Heart left ventricle (tissue), 13 donors: Measurements from ENCODE around the gene SPRY4.

Source experiments
- POLR2A ChIP-seq, 2 donors: fragments of 450-650 bp; IDR thresholded peaks; one replicate each; pipeline ENCODE4 v1.6.1; 2017; ENCODE audit warnings: antibody characterized with exemption in 2 of 2, mild to moderate bottlenecking in 2 of 2, moderate library complexity in 2 of 2
- TF ChIP-seq, protein P1 (sequence below), 12 donors: fragments of 200-600 bp; sonication (generic) in 4 of 12; IDR thresholded peaks; one replicate each; pipeline versions ENCODE4 v1.5.0 to v1.8.0; 2018 to 2022; ENCODE audit warnings: antibody characterized with exemption in 12 of 12, mild to moderate bottlenecking in 5 of 12
- donor health status: ischemic (EF 13 %, LVEDD 7.1; RV severe dilation, severe dysfunction).
- donor health status: DM: no; HTN: yes; CAD: no.
- donor health status: DM: no; HTN: no; CAD: no.
- donor health status: ischemic (EF 25% LVEDD 6.9; RV normal size, moderate dysfunction).
- donor health status: ischemic (EF 25% LVEDD 5.7; RV mildly dilated, moderate dysfunction).
- donor health status: ischemic (EF 35%, LVEDD 5.7; RV mildly dilated, moderate dysfunction).
- donor health status: nonischemic (EF 11% LVEDD 7.7; RV severe dilation, severe dysfunction).
- donor health status: DM: yes; HTN: yes; CAD: no.
- donor health status: PGD.
- donor health status: ischemic (EF 29% LVEDD 5.4; RV normal size, mild dysfunction).
- donor health status: nonischemic (EF 23%, LVEDD 6.1; RV moderate dilation, normal function).

DNA sequence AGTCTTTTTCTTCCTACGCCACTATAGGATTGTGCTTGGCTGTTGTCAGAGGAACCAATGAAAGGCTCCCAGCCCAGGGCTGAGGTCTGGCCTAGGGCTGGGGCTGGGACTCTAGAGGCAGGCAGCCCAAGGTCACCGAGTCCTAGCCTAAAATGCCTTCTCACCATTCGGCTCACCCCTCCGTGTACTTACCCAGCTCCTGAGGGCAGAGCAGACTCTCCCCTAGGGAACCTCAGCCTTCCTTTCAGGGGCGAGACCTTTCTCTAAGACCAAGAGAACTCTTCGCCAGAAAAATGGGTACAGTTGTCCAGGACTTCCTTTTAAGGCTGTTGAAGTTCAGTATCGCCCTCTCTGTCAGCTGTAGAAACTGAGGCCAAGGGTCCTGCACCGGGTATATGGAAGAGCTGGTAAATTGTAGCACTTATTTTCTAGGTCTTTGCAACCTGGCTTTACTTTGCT lies 1.7 kb upstream of the SPRY4 start:
- TF ChIP-seq, protein P1, sequence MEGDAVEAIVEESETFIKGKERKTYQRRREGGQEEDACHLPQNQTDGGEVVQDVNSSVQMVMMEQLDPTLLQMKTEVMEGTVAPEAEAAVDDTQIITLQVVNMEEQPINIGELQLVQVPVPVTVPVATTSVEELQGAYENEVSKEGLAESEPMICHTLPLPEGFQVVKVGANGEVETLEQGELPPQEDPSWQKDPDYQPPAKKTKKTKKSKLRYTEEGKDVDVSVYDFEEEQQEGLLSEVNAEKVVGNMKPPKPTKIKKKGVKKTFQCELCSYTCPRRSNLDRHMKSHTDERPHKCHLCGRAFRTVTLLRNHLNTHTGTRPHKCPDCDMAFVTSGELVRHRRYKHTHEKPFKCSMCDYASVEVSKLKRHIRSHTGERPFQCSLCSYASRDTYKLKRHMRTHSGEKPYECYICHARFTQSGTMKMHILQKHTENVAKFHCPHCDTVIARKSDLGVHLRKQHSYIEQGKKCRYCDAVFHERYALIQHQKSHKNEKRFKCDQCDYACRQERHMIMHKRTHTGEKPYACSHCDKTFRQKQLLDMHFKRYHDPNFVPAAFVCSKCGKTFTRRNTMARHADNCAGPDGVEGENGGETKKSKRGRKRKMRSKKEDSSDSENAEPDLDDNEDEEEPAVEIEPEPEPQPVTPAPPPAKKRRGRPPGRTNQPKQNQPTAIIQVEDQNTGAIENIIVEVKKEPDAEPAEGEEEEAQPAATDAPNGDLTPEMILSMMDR (IDR thresholded peaks at IDR 0.05): no peak
- TF ChIP-seq POLR2A (IDR thresholded peaks at IDR 0.05): no peak
